GM12864 (cell line): ENCODE data around the gene COBL.

ENCODE experiments used
- DNase-seq: peaks from one replicate; pipeline ENCODE4 v3.0.0-alpha.2; 2011; ENCODE audit warnings: low read depth
- H3K4me3 ChIP-seq: 2 replicates; pipeline ENCODE4 v1.5.1; 2011; ENCODE audit warnings: mild to moderate bottlenecking, low read depth, low read length, control low read depth
- TF ChIP-seq, protein P1 (sequence below): IDR thresholded peaks from 2 replicates; pipeline ENCODE4 v1.5.1; 2011; ENCODE audit warnings: low read depth, mild to moderate bottlenecking, moderate library complexity, low read length, control low read depth, inconsistent platforms; ENCODE audit errors: missing control alignments

COBL gene

DNA sequence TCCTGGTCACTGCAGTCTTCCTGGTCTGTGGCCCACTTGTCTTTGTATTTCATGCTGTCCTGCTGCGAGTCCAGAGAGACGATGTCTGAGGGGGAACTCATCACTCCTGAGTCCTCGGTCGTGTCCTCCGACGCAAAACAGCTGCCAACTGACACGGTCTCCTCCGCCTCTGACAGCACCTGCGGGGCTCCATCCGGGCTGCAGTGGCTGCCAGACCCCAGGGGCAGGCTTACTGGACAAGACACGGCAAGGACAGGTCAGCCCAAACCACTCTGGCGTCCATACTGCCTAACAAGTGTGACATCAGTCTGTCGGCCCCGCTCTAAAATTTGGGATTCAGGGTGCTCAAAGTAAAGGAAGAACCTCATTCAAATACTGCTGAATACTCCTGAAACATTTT, 273.1 kb downstream of the COBL start:
- no peak overlapping the region for H3K4me3 ChIP-seq
- DNase-seq, result no peak
- TF ChIP-seq, protein P1, sequence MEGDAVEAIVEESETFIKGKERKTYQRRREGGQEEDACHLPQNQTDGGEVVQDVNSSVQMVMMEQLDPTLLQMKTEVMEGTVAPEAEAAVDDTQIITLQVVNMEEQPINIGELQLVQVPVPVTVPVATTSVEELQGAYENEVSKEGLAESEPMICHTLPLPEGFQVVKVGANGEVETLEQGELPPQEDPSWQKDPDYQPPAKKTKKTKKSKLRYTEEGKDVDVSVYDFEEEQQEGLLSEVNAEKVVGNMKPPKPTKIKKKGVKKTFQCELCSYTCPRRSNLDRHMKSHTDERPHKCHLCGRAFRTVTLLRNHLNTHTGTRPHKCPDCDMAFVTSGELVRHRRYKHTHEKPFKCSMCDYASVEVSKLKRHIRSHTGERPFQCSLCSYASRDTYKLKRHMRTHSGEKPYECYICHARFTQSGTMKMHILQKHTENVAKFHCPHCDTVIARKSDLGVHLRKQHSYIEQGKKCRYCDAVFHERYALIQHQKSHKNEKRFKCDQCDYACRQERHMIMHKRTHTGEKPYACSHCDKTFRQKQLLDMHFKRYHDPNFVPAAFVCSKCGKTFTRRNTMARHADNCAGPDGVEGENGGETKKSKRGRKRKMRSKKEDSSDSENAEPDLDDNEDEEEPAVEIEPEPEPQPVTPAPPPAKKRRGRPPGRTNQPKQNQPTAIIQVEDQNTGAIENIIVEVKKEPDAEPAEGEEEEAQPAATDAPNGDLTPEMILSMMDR, result no peak

DNA sequence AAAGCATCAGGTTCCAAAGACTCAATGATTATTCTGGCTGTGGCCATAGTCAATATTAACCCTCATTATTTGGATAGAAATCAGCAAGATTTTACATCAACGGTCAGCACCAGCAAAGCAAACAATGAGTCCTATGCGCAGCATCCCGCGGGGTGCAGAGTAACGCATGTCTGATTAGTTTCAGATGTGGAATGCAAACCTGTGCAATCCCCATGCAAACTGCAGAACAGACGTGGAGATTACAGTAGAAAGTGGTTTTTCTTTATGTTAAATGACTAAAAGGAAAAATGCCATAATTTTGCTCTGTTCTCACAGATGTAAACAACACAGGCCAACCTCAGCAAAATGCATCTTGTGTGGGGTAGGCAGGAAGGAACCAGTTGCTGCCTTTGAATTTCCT, 275.8 kb downstream of the COBL start:
- TF ChIP-seq, protein P1, result no peak
- no peak overlapping the region for H3K4me3 ChIP-seq
- no peak for DNase-seq

DNA sequence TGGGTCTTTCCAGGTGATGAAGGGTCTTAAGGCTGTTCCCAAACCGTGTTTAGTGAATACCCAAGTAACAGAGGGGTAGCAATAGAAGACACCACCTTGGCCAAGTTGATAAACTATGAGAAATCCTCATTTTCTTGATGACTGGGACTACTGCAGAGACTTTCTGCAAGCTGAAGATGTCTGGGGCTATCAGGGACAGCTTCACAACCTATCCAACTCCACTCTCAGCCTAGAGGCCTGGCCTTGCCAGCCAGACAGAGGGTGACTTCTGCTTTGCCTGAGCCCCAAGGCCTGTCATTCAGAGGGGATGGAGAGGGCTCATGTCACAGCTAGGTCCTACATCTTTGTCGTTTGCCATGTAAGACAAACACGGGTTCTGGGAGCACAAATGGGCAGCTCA, 278.0 kb downstream of the COBL start:
- TF ChIP-seq, protein P1, result no peak
- no peak for DNase-seq
- no peak overlapping the region for H3K4me3 ChIP-seq

DNA sequence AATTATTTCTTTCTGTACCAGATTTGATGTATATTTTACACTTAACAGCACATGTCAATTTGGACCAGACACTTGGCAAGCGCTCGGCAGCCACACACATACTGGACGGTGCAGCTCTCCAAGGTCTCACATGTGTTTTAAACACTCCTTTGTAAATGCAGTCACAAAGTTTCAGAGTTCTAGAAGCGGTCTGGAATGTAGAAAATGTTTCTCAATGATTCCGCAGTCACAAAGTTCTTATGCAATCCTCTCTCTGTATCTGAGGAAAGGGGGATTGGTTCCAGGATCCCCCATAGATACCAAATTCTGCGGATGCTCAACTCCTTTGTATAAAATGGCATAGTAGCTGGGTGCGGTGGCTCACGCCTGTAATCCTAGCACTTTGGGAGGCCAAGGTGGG, 280.9 kb downstream of the COBL start:
- no peak for DNase-seq
- no peak overlapping the region for H3K4me3 ChIP-seq
- TF ChIP-seq, protein P1, result no peak

DNA sequence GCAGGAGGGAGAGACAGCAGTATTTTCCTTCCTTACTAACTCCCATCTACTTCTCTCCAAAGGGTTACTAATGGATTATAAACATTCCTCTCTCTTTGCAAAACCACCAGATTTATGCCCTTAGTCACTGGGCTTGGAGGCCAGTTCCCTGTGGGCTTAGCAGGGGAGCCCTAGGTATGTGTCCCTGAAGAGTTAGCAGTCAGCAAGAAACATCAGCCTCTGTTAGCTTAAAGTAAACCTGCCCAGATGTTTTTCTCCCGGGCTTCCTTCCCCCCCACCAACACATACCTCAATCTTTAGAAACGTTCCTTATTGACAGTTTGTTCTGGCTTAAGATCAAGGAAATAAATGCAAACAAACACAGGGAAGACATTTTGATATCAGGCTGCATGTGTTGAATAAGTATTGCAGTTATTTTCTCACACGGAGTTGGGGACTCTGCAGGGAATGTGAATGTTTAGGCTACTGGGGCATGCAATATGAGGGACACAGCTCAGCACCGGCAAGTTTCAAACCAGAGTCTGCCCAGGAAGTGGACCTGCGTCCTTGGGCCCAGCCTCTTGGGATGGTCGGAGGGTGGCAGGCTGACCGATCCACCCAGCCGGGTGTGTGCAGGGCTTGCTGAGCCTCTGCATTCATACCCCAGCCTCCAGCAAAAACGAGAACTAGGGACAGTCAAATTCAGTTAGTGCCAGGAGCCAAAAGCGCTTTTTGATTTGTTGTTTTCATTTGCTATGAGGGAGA, 281.9 kb downstream of the COBL start:
- TF ChIP-seq, protein P1, result no peak
- DNase-seq, result no peak
- no peak overlapping the region for H3K4me3 ChIP-seq

DNA sequence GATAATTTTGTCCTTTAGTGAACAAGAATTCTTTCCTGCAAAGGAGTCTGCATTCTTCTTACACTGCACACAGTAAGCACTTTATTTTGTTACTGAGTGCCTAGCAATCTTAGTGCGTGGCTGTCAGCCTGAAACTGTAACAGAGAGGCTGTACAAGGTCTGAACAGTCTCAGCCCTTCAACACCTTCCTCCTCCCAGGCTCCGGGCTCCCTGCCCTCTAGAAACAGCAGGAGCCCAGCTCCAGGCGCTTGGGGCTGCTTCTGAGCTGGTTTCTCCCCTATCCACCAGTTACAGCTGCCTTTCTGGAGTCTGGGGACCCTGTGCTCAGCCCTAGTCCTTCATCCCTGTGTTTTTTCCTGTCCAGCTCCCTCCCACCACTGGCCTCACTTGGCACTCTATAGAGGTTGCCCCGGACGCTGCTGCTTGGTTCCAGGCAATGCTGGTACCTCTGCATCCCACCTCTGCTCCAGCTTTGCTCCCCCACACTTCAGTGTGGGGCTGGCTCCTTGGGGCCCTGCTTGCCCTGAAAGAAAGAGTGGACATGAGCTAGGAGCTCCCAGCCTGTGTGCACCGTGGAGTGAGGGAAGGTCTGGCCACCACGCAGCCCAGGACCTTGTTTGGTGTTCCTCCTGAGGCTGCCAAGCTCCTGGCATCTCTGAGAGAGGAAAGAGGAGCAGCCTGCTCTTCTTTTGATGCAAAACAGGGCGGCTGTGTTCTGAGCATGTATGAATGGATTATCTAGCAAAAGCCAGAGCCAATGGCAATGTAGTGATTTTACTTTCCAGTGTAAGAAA, 282.7 kb downstream of the COBL start:
- no peak for DNase-seq
- TF ChIP-seq, protein P1, result no peak
- no peak overlapping the region for H3K4me3 ChIP-seq
